Peyer's patch (tissue), 4 donors: Measurements from ENCODE around the gene PPDPF.

Source experiments
- POLR2A ChIP-seq, 2 donors: fragments of 450-650 bp; IDR thresholded peaks; one replicate each; pipeline ENCODE4 v1.5.1; 2017; ENCODE audit warnings: antibody characterized with exemption in 2 of 2, mild to moderate bottlenecking in 2 of 2, moderate library complexity in 2 of 2
- TF ChIP-seq, protein P1 (sequence below), 6 experiments: fragments of 450-650 bp in 4 of 6; fragments of 200-600 bp in 2 of 6; sonication (generic) in 1 of 6; IDR thresholded peaks; one replicate each; pipeline ENCODE4 v1.5.1; 2017 to 2019; ENCODE audit warnings: antibody characterized with exemption in 6 of 6, mild to moderate bottlenecking in 3 of 6, moderate library complexity in 1 of 6

DNA sequence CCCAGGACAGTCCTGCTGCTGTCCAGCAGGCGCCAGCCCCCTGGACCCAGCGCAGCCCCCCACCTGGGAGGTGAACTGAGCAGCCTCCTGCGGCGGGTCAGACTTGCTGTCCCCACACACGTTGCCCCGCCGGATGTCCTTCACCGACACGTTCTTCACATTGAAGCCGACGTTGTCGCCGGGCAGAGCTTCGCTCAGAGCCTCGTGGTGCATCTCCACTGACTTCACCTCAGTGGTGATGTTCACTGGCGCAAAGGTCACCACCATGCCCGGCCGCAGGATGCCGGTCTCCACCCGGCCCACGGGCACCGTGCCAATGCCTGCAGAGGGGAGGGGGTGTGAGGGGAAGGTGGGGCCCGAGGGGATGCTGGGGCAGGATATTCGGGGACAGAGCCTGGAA, 30.1 kb upstream of the PPDPF start:
- TF ChIP-seq, protein P1, sequence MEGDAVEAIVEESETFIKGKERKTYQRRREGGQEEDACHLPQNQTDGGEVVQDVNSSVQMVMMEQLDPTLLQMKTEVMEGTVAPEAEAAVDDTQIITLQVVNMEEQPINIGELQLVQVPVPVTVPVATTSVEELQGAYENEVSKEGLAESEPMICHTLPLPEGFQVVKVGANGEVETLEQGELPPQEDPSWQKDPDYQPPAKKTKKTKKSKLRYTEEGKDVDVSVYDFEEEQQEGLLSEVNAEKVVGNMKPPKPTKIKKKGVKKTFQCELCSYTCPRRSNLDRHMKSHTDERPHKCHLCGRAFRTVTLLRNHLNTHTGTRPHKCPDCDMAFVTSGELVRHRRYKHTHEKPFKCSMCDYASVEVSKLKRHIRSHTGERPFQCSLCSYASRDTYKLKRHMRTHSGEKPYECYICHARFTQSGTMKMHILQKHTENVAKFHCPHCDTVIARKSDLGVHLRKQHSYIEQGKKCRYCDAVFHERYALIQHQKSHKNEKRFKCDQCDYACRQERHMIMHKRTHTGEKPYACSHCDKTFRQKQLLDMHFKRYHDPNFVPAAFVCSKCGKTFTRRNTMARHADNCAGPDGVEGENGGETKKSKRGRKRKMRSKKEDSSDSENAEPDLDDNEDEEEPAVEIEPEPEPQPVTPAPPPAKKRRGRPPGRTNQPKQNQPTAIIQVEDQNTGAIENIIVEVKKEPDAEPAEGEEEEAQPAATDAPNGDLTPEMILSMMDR (IDR thresholded peaks at IDR 0.05), result no peak
- TF ChIP-seq POLR2A (IDR thresholded peaks at IDR 0.05), result no peak
